Measurements from ENCODE around the gene ACVR1B.

ACVR1B gene

DNA sequence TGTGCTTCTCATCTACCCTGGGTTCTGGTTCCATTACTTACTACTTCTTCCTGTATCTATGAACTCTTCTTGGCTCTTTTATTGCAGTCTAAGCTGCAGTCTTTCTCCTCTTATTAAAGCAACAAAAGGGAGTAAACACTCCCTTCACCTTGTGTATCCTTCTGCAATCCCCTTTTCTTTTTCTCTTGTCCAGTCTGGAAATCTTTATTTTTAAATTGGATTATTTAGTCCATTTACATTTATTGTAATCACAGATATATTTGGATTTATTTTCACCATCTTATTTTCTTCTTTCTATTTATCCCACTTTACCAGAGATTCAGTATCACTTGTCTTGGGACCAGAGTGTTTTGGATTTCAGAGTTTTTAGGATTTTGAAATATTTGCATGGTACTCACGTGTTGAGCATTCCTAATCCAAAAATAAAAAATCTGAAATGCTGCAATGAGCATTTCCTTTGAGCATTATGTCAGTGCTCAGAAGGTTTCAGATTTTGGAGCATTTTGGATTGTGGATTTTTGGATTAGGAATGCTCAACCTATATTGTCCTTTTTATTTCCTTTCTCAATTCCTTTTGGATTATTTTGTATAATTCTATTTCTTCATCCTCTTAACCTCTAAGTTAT is 6.8 kb upstream of the ACVR1B start:
- no peak for DNase-seq

DNA sequence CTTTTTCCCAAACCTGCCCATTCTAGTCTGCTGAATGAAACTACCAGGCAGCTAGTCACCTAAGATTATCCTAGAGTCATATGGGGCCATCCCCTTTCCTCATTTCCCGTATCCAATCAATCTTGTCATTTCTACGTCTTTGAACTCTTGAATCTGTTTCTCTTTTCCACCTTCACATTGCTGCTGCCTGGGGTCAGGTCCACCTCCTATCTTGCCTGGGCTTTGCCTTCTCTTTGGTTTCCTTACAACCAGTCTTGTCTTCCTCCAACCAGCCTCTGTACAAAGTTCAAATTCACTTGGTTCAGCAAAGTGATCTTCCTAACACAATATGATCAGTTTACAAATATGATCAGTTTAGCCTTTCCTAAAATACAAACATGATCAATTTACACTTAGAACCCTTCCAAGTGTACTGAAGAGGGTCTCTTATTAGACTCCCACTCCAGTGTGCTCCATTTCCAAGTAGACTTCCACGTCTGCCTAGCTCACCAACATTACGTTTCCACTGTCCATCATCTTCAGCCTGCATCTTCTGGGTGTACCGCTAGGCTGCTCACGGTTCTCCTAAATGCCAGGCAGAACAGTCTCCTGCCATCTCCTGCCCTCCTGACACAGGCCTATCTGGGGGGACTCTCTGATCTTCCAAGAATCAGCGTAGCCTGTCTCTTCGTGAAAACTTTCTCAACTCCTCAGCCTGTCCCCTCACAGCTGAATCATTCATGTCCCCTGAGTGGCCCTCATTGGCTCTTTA is 4.1 kb upstream of the ACVR1B start:
- no peak for DNase-seq

DNA sequence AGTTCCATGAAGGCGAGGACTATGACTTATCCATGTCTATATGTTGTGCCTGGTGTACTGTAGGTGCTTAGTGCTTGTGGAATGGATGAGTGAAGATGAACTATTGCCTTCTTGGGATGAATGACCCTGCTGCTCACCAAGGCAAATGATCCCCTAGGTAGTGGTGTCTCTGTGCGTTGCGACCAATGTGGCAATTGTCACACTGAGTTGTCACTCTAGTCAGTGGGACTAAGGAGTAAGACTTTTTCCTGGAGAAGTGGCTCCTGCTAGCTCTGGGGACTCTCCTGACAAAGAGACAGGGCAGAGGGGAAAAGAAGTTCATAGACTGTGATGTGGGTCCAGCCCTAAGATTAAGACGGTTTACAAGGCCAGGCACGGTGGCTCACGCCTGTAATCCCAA is 3.4 kb upstream of the ACVR1B start:
- DNase-seq: no peak

DNA sequence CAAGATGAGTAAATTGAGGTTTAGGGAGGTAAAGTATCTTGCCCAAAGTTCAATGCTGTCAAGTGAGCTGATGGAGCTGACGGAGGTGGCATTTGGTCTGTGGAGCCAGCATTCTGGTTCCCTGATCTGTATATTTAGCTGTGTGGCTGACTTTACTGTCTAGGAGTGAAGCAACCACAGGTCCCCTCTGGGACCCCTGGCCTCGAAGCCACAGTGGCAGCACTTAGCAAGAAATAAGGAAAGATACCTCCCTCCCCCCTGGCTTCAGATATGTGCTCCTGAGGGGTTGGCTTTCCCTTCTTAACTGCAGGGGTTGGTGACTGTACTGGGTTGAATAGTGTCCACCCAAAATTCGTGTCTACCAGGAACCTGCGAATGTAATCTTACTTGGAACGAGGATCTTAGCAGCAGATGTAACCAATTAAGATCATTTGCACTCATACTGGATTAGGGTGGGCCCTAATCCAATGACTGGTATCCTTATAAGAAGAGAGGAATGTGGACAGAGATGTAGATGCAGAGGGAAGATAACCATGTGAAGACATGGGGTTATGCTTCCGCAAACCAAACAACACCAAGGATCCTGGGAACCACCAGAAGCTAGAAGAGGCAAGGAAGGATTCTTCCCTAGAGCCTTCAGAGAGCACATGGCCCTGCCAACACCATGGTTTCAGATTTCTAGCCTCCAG is 2.0 kb upstream of the ACVR1B start:
- DNase-seq: no peak

DNA sequence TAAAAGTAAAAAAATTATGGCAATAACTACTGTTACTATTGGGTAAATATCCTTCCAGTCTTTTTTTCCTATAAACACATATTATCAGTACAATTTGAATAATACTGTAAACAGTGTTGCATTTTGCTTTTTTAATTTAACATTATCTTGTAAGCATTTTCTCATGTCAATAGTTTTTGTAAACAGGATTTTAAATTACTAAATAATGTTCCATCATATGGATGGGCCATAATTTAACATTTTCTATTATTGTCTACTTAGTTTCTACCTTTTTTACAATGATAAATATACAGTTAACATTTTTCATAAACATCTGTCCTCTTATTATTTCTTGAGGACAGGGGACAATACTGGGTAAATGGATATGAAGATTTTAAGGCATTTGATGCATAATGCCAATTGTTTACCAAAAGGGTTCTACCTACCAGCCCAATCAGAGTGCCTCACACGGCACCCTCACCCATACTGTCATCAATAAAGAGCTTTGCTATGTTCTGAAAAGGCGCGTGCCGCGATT is 759 bp upstream of the ACVR1B start:
- DNase-seq: no peak

DNA sequence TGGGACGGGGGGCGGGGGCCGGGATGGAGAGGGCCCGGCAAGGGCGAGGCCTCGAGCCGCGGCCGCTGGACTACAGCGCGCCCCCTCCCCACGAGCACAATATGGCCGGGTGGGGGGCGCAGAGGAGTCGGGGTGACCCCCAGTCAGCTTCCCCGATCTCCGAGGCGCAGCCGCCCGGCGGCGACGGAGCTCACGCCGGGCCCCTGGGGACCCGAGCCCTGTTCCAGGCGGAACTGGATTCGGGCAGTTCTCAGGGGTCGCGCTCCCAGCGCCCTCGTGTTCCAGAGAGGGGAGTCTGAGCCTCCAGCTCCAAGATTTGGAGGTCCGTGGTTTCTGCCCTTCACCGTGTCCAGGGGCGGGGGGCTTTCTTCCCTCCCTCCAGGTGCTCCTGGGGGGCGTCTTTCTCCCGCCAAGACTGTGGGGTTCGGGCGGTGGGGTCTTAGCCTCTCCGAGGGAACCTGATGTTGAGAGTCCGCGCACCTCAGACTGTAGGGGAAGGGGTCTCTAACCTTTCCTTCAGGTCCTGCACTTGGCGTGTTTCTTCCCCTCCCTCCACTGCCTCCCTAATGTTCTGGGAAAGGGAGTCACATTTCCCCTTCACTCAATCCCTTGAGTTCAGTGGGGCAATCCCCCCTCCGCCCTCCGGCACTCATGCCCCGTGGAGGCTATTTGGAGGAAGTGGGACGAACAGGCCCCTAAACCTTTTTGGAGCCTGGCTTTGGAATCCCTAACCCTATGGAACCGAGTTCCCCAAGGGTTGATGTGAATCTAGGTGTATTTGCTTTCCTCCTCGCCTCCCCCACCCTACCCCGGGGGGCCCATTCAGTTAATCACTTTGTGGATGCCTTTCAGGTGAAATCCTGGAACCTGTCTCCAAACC is 584 bp downstream of the ACVR1B start:
- peak; percentile 66 for DNase-seq

DNA sequence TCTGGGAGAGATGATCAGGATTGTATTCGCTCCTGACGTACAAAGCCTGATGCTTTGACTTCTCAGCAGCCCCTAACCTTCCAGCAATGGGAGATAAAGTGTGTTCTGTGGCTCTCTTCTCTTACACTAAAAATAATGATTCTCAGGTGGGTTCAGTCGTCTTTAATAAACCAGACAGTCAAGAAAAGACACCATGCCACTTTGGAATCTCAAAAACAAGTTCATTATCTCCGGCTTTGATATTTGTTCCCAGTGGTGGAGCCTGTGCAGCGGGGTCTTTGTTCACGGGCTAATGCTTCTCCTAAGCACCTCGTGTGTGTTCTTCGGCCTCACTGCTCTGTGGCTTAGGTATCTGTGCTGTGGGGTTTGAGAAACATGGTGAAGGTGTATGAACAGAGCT is 1.6 kb downstream of the ACVR1B start:
- no peak for DNase-seq

DNA sequence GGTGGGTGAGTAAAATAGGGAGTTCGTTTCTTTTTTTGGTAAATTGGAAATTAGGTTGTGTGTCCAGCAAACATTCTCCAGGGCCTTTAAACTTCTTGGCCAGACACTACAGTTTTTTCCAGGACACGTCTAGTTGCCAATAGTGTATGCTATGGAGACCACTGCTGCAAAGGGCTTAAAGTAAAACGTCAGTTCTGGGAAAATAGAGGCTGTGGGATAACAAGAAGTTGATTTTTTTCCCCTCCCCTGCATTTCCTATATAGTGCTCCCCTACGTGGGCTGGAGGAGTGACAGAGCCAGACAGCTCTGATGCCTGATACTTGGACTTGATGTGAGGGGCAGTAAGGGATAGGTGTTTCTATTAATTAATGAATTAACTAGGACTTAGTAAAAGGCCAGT is 2.4 kb downstream of the ACVR1B start:
- DNase-seq: peak; percentile 44

DNA sequence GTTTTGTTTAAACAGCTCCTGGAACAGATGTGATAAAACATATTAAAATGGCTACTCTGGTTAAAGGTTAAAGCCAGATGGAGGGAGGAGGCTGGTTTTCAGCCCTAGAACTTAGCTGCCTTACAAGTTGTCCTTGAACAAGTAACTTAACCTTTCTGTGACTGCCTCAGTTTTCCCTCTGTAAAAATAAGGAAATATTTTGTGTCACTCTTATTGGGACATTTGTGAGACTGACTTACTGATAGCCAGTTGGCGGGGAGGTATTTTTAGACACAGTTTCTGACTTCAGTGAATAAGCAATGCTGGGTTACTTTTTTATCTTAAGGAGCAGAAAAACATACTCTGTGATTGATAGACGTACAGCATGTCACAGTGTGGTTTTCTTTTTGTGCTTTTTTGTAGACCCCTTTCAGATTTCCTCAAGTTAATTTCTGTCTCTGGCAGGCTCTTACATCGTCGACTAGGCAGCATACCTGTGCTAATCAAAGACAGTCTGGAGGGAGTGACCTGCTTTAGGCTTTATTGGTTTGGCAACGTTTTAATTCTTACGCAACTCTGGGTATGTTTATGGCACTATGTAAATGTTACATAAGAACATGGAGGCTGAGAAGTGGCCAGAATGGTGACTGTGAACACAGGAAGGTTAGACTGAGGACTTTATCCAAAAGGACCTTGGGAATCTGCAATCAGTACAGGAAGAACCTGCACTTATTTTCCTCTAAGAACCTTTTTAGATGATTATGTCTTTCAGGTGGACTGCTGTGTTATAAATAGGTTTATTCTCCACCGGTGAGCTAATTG is 3.3 kb downstream of the ACVR1B start:
- DNase-seq: no peak

DNA sequence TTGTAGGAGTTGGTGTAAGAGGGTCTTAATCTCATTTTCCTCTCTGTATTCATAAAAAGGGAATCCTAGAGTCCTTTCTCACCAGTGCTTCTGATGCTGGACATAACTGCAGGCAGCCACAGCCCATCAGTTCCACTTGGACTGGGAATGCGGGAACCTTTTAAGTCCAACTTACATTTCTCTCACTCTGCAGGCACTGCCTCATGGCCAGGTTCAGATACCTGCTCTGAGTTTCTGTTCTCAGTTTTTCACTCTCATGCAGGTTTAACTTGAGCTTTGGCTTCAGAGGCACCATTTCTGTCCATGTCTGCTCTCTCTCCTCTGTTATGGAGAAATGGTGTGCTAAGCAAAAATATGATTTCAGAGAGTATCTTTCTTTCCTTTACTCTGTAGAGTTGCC is 4.2 kb downstream of the ACVR1B start:
- DNase-seq: no peak

DNA sequence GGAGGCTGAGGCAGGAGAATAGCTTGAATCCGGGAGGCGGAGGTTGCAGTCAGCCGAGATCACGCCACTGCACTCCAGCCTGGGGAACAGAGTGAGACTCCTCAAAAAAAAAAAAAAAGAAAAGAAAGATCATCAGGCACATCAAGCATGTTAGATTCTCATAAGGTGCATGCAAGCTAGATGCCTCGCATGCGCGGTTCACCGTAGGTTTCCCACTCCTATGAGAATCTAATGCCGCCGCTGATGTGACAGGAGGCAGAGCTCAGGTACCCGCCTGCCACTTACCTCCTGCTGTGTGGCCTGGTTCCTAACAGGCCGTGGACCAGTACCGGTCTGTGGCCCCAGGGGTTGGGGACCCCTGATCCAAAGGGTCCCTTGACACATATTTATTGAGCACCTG is 7.0 kb downstream of the ACVR1B start:
- no peak for DNase-seq

DNA sequence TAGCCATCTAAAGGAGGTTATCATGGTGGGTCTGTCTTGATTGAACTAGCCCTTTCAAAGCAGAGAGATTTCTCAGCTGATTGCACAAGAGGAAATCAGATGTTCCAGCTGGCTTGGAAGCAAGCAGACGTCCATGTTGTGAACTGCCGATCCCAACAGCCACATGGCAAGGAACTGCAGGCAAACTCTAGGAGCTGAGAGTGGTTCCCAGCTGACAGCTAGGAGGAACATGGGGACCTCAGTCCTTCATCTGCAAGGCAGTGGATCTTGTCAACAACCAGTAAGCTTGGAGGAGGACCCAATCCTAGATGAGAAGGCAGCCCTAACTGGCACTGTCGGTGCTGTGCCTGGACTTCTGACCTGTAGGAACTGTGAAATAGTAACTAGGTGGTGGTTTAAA is 7.7 kb downstream of the ACVR1B start:
- DNase-seq: no peak

DNA sequence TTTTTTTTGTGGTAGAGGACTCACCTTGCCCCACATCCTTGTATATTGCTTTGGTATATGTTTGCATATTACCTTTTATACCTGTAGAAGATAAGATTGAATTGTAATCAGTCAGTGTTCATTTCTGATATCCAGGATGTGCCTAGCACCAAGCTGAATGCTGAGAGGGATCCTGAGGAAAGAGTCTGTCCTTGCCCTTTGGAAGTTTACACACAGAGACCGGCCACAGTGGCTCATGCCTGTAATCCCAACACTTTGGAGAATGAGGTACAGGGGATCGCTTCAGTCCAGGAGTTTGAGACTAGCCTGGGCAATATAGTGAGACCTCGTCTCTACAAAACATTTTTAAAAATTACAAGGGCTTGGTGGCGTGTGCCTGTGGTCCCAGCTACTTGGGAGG is 8.4 kb downstream of the ACVR1B start:
- no peak for DNase-seq

DNA sequence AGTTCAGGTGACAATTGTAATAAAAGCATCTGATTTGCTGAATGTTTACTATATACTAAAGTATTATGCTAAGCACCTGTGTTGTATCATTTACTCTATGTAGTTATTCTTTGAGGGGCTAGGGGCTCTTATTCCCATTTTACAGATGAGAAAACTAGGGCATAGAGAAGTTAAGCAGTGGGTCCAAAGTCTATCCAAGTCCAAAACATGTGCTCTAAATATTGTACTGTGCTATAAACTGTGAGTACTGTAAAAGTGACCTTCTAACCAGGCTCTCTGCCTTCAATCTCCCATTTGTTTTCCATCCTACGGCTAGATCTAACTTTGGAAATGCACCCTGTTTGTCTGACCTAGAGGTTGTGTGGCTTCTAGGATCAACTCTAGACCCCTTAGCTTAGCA is 9.0 kb downstream of the ACVR1B start:
- DNase-seq: no peak

DNA sequence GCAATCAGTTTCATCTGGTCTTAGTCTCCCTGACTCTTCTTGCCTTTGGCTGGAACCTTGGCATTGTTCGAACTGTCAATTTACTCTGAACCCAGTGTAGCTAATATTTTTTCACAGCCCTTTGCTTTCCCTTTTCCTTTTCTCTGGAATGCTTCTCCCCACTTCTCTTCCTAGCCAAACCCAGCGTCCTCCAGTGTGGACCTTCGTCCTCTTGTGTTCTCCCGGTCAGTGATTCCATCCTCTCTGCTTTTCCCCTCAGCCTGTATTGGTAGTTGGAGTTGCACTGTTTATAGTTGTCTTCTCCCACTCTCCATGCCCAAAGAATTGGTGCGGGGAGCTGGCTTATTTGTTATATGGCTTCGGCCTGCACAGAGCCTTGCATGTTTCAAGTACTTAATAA is 9.4 kb downstream of the ACVR1B start:
- DNase-seq: no peak

DNA sequence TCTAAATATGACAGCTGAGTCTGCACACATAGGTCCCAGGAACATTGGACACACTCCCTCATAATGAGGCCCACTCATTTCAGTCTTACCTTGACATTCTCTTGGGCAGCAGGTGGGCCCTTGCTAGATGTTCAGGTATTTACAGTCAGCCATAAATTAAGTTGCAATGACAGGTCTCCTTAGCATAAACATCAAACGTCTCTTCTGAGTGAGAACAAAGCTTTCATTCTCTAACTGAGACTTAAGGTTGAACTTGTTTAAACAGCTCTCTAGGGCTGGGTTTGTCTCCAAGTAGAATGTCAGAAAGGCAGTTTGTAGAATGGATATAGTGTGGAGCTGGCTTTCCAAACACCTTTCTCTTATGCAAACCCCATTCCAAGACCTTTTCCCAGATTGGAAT is 10.3 kb downstream of the ACVR1B start:
- no peak for DNase-seq

DNA sequence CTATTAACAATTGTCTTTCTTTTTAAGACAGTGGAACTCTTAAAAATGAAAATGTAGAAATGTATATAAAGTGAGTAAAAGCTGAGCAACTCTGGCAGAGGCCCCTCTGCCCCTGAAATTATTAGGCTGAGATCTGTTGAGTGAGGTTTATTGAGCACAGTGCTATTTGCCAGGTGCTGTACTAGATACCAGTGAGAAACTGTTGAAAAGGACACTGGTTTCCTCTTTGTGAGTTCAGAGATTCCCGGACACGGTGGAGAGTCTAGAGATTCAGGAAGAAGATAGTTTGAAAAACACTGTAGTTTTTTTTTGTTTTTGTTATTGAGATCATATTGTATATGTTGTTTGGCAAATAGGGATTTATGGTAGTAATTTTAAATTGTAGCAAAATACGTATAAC is 11.2 kb downstream of the ACVR1B start:
- no peak for DNase-seq

DNA sequence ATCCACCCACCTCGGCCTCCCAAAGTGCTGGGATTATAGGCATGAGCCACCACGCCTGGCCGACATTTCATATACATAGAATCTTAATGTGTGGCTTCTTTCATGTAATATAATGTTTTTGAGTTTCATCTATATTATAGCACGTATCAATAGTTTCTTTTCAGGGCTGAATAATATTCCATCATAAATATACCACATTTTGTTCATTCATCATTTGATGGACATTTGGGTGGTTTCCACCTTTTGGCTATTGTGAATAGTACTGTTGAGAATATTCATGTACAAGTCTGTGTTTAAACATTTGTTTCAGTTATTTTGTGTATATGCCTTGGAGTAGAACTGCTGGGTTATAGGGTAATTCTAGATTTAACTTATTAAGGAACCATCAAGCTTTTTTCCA is 12.0 kb downstream of the ACVR1B start:
- no peak for DNase-seq

DNA sequence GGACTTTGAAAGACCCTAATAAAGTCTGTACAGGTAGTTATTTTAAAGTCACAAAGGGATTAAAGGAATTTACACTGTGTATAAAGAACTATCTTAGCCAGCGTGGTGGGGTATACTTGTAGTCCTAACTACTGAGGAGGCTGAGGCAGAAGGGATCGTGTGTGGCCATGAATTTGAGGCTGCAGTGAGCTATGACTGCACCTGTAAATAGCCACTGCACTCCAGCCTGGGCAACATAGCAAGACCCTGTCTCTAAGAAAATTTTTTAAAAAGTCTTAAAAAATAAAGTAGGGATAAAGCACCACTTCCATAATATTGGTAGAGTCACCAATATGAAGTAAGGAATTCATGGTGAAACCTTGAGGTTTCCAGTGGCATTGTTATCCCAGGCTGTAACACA is 18.1 kb downstream of the ACVR1B start:
- no peak for DNase-seq

DNA sequence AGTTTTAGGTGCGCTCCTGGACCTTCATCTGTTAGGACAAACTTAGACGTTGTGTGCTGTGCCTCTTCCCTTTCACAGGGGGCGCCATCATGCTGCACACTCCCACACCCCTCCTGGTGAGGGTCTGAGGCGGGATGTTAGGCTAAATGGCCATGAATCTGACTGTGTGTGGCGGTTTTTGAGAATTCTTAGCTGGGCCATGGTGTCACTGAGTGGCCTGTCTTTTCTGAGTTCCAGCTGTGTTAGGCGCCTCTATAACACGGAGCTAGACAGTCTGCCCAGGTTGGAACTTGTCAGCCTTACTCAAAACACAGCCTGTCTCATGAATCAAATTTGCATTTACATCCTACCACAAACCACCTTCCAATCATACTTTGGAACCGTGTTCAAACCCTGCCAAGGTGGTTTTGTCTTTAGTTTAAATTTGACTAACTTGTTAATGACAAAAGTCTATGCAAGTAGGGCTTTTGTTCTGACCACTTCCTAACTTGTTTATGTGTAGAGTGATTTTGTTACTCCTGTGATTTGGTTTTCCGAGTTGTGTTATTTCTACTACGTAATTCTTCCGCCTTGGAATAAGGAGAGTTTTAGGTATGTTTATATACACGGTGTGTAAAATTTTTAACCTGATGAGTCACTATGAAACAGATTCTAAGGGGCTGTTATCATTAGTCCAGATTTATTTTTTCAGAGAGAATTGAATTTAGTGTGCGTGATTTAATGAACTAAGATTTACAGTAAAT is 19.6 kb downstream of the ACVR1B start:
- no peak for DNase-seq

DNA sequence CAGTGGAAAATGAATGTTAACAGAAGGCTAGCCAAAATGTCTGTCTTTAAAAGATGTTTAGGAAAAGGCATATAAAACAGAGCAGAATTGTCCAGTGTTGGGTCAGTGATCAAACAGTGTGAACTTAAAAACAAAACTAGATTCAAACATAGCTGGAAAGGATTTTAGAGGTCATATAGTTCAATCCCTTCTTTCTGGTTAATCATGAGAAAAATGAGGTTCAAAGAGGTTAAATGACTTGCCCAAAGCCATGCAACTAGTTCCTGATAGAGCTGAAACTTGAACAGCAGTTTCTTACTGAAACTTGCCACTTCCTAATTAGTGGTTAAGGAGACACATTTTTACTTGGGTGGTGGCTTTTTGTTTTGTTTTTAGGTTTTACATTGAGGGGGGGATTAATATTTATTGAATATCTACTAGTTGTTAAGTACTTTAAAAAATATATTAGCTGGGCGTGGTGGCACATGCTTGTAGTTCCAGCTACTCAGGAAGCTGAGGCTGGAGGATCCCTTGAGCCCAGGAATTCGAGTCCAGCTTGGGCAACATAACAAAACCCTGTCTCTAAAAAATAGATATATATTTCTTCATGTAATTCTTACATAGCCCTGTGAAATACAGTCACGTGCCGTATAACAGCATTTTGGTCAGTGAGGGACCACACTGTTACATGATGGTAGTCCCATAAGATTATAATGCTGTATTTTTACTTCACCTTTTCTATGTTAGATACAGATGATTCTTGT is 20.4 kb downstream of the ACVR1B start:
- DNase-seq: no peak

Measured in right forelimb (tissue), 1 donor.